Measurements from ENCODE around the gene IRF9. TPM values are rescaled to one million over a fixed set of nuclear protein-coding genes. Genes with fewer than 3 reads are reported as not detected.

Gene IRF9
- total and polyA plus RNA-seq, 7 experiments from 2014 or later, result 73.3 to 337 (median 134) TPM

GRCh38 chr14:24189059-24189375, 28.0 kb downstream of the IRF9 start:
- ChIA-PET CTCF (interaction anchor here (1.3 to 2.1 kb wide), 3 partner anchors 27 to 248 kb away, joined by 4 to 7 read pairs (median 6); partner anchors contain the start of genes IRF9 and TINF2), POLR2A (interaction anchor here (0.8 to 2.8 kb wide), 19 partner anchors 9 to 151 kb away, joined by 3 to 21 read pairs (median 4); partner anchors contain the start of genes CHMP4A, DCAF11, IRF9 and MDP1)
- H3K27ac Mint-ChIP-seq, result peak overlapping the region; percentile 33 to 96 (median 92)
- no peaks in the 10 kb centered on the region for H3K27me3 Mint-ChIP-seq
- Histone ChIP-seq H3K4me1 (ENCODE audit: control insufficient read depth in 2 of 2, insufficient read depth in 2 of 2, low read length in 2 of 2) (peaks cover 15 to 18% of the 10 kb centered on the region in 2 donors), H3K36me3 (ENCODE audit: control insufficient read depth in 2 of 3, insufficient read depth in 3 of 3, low read length in 3 of 3) (peaks cover 3 to 45% (median 5%) of the 10 kb centered on the region in 3 experiments), H3K27ac (ENCODE audit: low read depth, low read length) (peak overlapping the region; percentile 83), H3K27me3 (ENCODE audit: control insufficient read depth in 2 of 2, insufficient read depth in 2 of 2, low read length in 2 of 2) (no peaks in the 10 kb centered on the region), H3K4me3 (ENCODE audit: low read length) (no peak overlapping the region), H3K9me3 (ENCODE audit: control insufficient read depth in 2 of 3, low read length in 3 of 3) (no peaks in the 10 kb centered on the region)
- peaks cover 0 to 23% (median 11%) of the 10 kb centered on the region in 5 donors for H3K36me3 Mint-ChIP-seq
- ATAC-seq, result no peak
- peaks cover 27 to 56% (median 48%) of the 10 kb centered on the region in 7 donors for H3K4me1 Mint-ChIP-seq
- intact Hi-C loops (cut with micrococcal nuclease), result loop anchor here in 1 of 2 donors (2.0 kb wide), 1 partner anchor 110 kb away; the partner anchor contains the start of genes DHRS1 and NOP9
- H3K4me3 Mint-ChIP-seq, result peak overlapping the region in 9 of 10 donors; percentile 90 to 96 (median 91)
- DNase-seq, result no peak
- H3K9me3 Mint-ChIP-seq, result peaks cover 0 to 2% (median 0%) of the 10 kb centered on the region in 11 donors

GRCh38 chr14:24189460-24189859, 28.4 kb downstream of the IRF9 start:
- ATAC-seq, result no peak
- Histone ChIP-seq H3K9me3 (ENCODE audit: control insufficient read depth in 2 of 3, low read length in 3 of 3) (no peaks in the 10 kb centered on the region), H3K4me3 (ENCODE audit: low read length) (no peak overlapping the region), H3K4me1 (ENCODE audit: control insufficient read depth in 2 of 2, insufficient read depth in 2 of 2, low read length in 2 of 2) (peaks cover 17 to 23% of the 10 kb centered on the region in 2 donors), H3K27ac (ENCODE audit: low read depth, low read length) (peak overlapping the region; percentile 83), H3K27me3 (ENCODE audit: control insufficient read depth in 2 of 2, insufficient read depth in 2 of 2, low read length in 2 of 2) (no peaks in the 10 kb centered on the region), H3K36me3 (ENCODE audit: control insufficient read depth in 2 of 3, insufficient read depth in 3 of 3, low read length in 3 of 3) (peaks cover 3 to 40% (median 5%) of the 10 kb centered on the region in 3 experiments)
- peak overlapping the region in 8 of 9 donors; percentile 33 to 96 (median 91) for H3K27ac Mint-ChIP-seq
- DNase-seq, result no peak
- peaks cover 0 to 2% (median 0%) of the 10 kb centered on the region in 11 donors for H3K9me3 Mint-ChIP-seq
- H3K27me3 Mint-ChIP-seq, result no peaks in the 10 kb centered on the region
- peak overlapping the region in 2 of 10 donors; percentile 11 to 12 for H3K4me3 Mint-ChIP-seq
- ChIA-PET POLR2A (interaction anchor here (0.7 to 2.8 kb wide), 12 partner anchors 9 to 1149 kb away, joined by 3 to 21 read pairs (median 4); partner anchors contain the start of genes CHMP4A, DCAF11, MDP1 and NRL), CTCF (interaction anchor here (1.4 to 2.1 kb wide), 2 partner anchors 28 to 53 kb away, joined by 6 to 7 read pairs; partner anchors contain the start of genes IRF9 and TINF2)
- H3K36me3 Mint-ChIP-seq, result peaks cover 0 to 23% (median 11%) of the 10 kb centered on the region in 5 donors
- intact Hi-C loops (cut with micrococcal nuclease), result loop anchor here in 1 of 2 donors (2.0 kb wide), 1 partner anchor 109 kb away; the partner anchor contains the start of genes DHRS1 and NOP9
- peaks cover 31 to 60% (median 53%) of the 10 kb centered on the region in 7 donors for H3K4me1 Mint-ChIP-seq

GRCh38 chr14:24190416-24190815, 29.4 kb downstream of the IRF9 start:
- peaks cover 31 to 66% (median 59%) of the 10 kb centered on the region in 7 donors for H3K4me1 Mint-ChIP-seq
- peak overlapping the region in 2 of 9 donors; percentile 17 to 78 for H3K27ac Mint-ChIP-seq
- H3K9me3 ChIP-seq (ENCODE audit: control insufficient read depth in 2 of 3, low read length in 3 of 3), result no peaks in the 10 kb centered on the region
- ChIA-PET POLR2A (interaction anchor here (0.7 kb wide), 1 partner anchor 1150 kb away, joined by 3 read pairs; no protein-coding TSS in a partner anchor), CTCF (no interaction called here)
- H3K36me3 ChIP-seq (ENCODE audit: control insufficient read depth in 2 of 3, insufficient read depth in 3 of 3, low read length in 3 of 3), result peaks cover 0 to 34% (median 5%) of the 10 kb centered on the region in 3 experiments
- no peaks in the 10 kb centered on the region for H3K27me3 ChIP-seq (ENCODE audit: control insufficient read depth in 2 of 2, insufficient read depth in 2 of 2, low read length in 2 of 2)
- no peaks in the 10 kb centered on the region for H3K27me3 Mint-ChIP-seq
- H3K9me3 Mint-ChIP-seq, result no peaks in the 10 kb centered on the region
- H3K4me3 Mint-ChIP-seq, result no peak overlapping the region
- intact Hi-C loops (cut with micrococcal nuclease), result no loop called here
- H3K36me3 Mint-ChIP-seq, result peaks cover 0 to 24% (median 11%) of the 10 kb centered on the region in 5 donors
- no peak overlapping the region for H3K27ac ChIP-seq (ENCODE audit: low read depth, low read length)
- peaks cover 21 to 27% of the 10 kb centered on the region in 2 donors for H3K4me1 ChIP-seq (ENCODE audit: control insufficient read depth in 2 of 2, insufficient read depth in 2 of 2, low read length in 2 of 2)
- DNase-seq (no peak), ATAC-seq (no peak)
- no peak overlapping the region for H3K4me3 ChIP-seq (ENCODE audit: low read length)

- peak overlapping the region in 6 of 10 donors; percentile 9 to 75 (median 32) for H3K4me3 Mint-ChIP-seq
Measured at GRCh38 chr14:24192933-24193332, 31.9 kb downstream of the IRF9 start.

GRCh38 chr14:24194186-24194872, 33.3 kb downstream of the IRF9 start:
- peak overlapping the region; percentile 74 for H3K4me3 ChIP-seq (ENCODE audit: low read length)

More at GRCh38 chr14:24192933-24193332, 31.9 kb downstream of the IRF9 start:
- no peak for ATAC-seq
- Histone ChIP-seq H3K4me1 (ENCODE audit: control insufficient read depth in 2 of 2, insufficient read depth in 2 of 2, low read length in 2 of 2) (peaks cover 17 to 24% of the 10 kb centered on the region in 2 donors), H3K4me3 (ENCODE audit: low read length) (no peak overlapping the region), H3K36me3 (ENCODE audit: control insufficient read depth in 2 of 3, insufficient read depth in 3 of 3, low read length in 3 of 3) (peaks cover 0 to 26% (median 5%) of the 10 kb centered on the region in 3 experiments), H3K27ac (ENCODE audit: low read depth, low read length) (no peak overlapping the region), H3K27me3 (ENCODE audit: control insufficient read depth in 2 of 2, insufficient read depth in 2 of 2, low read length in 2 of 2) (no peaks in the 10 kb centered on the region), H3K9me3 (ENCODE audit: control insufficient read depth in 2 of 3, low read length in 3 of 3) (no peaks in the 10 kb centered on the region)
- intact Hi-C loops (cut with micrococcal nuclease), result no loop called here
- CTCF ChIA-PET, result no interaction called here
- peak overlapping the region in 6 of 9 donors; percentile 12 to 77 (median 58) for H3K27ac Mint-ChIP-seq
- POLR2A ChIA-PET, result no interaction called here
- no peaks in the 10 kb centered on the region for H3K27me3 Mint-ChIP-seq
- no peak for DNase-seq
- no peaks in the 10 kb centered on the region for H3K9me3 Mint-ChIP-seq
- H3K36me3 Mint-ChIP-seq, result peaks cover 4 to 27% (median 11%) of the 10 kb centered on the region in 5 donors
- peaks cover 34 to 69% (median 61%) of the 10 kb centered on the region in 7 donors for H3K4me1 Mint-ChIP-seq

GRCh38 chr14:24194873-24195185, 33.8 kb downstream of the IRF9 start:
- H3K27ac Mint-ChIP-seq, result peak overlapping the region; percentile 88 to 98 (median 98)
- H3K36me3 Mint-ChIP-seq, result peaks cover 8 to 37% (median 11%) of the 10 kb centered on the region in 5 donors
- ATAC-seq (no peak), DNase-seq (no peak)
- ChIA-PET CTCF (interaction anchor here (0.9 to 2.0 kb wide), 2 partner anchors 13 to 21 kb away, joined by 3 to 6 read pairs; partner anchors contain the start of gene MDP1), POLR2A (interaction anchor here (0.7 to 3.9 kb wide), 16 partner anchors 10 to 114 kb away, joined by 3 to 79 read pairs (median 6); partner anchors contain the start of genes CHMP4A, CIDEB, DCAF11 and EMC9)
- peaks cover 38 to 70% (median 61%) of the 10 kb centered on the region in 7 donors for H3K4me1 Mint-ChIP-seq
- H3K27me3 Mint-ChIP-seq, result no peaks in the 10 kb centered on the region
- peak overlapping the region; percentile 88 to 97 (median 93) for H3K4me3 Mint-ChIP-seq
- Histone ChIP-seq H3K27me3 (ENCODE audit: control insufficient read depth in 2 of 2, insufficient read depth in 2 of 2, low read length in 2 of 2) (no peaks in the 10 kb centered on the region), H3K4me1 (ENCODE audit: control insufficient read depth in 2 of 2, insufficient read depth in 2 of 2, low read length in 2 of 2) (peaks cover 14 to 16% of the 10 kb centered on the region in 2 donors), H3K4me3 (ENCODE audit: low read length) (peak overlapping the region; percentile 74), H3K36me3 (ENCODE audit: control insufficient read depth in 2 of 3, insufficient read depth in 3 of 3, low read length in 3 of 3) (peaks cover 0 to 26% (median 5%) of the 10 kb centered on the region in 3 experiments), H3K27ac (ENCODE audit: low read depth, low read length) (peak overlapping the region; percentile 99), H3K9me3 (ENCODE audit: control insufficient read depth in 2 of 3, low read length in 3 of 3) (no peaks in the 10 kb centered on the region)
- intact Hi-C loops (cut with micrococcal nuclease), result loop anchor here (1.0 kb wide), 9 partner anchors 18 to 104 kb away; partner anchors contain the start of genes CHMP4A (in 2 of the 2), EMC9 (in 2 of the 2), GMPR2 (in 2 of the 2) and IRF9 (in 2 of the 2)
- peaks cover 0 to 1% (median 0%) of the 10 kb centered on the region in 11 donors for H3K9me3 Mint-ChIP-seq

More at GRCh38 chr14:24194186-24194872, 33.3 kb downstream of the IRF9 start:
- H3K27me3 Mint-ChIP-seq, result no peaks in the 10 kb centered on the region
- H3K36me3 ChIP-seq (ENCODE audit: control insufficient read depth in 2 of 3, insufficient read depth in 3 of 3, low read length in 3 of 3), result peaks cover 0 to 26% (median 5%) of the 10 kb centered on the region in 3 experiments
- H3K27ac Mint-ChIP-seq, result peak overlapping the region; percentile 88 to 98 (median 98)
- peaks cover 8 to 36% (median 11%) of the 10 kb centered on the region in 5 donors for H3K36me3 Mint-ChIP-seq
- DNase-seq (no peak), ATAC-seq (no peak)
- intact Hi-C loops (cut with micrococcal nuclease), result no loop called here
- no peaks in the 10 kb centered on the region for H3K27me3 ChIP-seq (ENCODE audit: control insufficient read depth in 2 of 2, insufficient read depth in 2 of 2, low read length in 2 of 2)
- H3K9me3 ChIP-seq (ENCODE audit: control insufficient read depth in 2 of 3, low read length in 3 of 3), result no peaks in the 10 kb centered on the region
- peak overlapping the region; percentile 99 for H3K27ac ChIP-seq (ENCODE audit: low read depth, low read length)
- H3K4me1 ChIP-seq (ENCODE audit: control insufficient read depth in 2 of 2, insufficient read depth in 2 of 2, low read length in 2 of 2), result peaks cover 14 to 18% of the 10 kb centered on the region in 2 donors
- ChIA-PET POLR2A (interaction anchor here (0.7 to 3.9 kb wide), 11 partner anchors 9 to 114 kb away, joined by 3 to 79 read pairs (median 7); partner anchors contain the start of genes CHMP4A, DCAF11, GMPR2 and IRF9), CTCF (interaction anchor here (0.6 to 1.0 kb wide), 3 partner anchors 21 to 1100 kb away, joined by 3 to 5 read pairs (median 4); partner anchors contain the start of genes ACIN1 and MDP1)
- peaks cover 38 to 68% (median 63%) of the 10 kb centered on the region in 7 donors for H3K4me1 Mint-ChIP-seq
- H3K9me3 Mint-ChIP-seq, result peaks cover 0 to 1% (median 0%) of the 10 kb centered on the region in 11 donors
- H3K4me3 Mint-ChIP-seq, result peak overlapping the region; percentile 88 to 97 (median 93)
